DMS53 (cell line): Measurements from ENCODE around the gene BOC.

Source experiments
- DNase-seq: peaks from one replicate; lab custom pipeline; 2025; lab: John Stamatoyannopoulos, UW

The BOC gene

DNA sequence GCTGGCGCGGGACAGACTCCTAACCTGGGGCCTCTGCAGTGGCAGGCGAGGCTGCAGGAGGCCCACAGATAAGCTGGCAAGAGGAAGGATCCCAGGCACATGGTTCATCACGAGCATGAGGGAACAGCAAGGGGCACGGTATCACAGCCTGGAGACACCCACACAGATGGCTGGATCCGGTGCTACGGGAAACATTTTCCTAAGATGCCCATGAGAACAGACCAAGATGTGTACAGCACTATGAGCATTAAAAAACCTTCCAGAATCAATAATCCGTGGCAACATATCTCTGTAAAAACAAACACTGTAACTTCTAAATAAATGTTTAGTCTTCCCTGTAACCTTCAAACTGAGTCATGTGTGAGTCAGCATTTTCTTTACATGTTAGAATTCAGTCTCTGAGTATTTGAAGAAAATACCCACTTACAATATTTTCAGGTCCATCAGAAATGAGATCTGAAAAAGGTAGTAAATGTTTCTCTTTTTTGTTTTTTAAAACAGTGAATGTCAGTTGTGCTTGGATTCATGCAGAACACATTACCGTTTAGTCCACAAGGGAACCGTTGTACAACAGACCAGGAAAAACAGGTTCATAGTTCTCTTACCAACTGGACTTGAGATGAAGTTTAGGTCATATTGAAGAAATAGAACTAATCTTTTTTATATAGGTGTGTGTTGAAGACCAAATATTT is 75.9 kb downstream of the BOC start:
- peak; percentile 44 for DNase-seq

DNA sequence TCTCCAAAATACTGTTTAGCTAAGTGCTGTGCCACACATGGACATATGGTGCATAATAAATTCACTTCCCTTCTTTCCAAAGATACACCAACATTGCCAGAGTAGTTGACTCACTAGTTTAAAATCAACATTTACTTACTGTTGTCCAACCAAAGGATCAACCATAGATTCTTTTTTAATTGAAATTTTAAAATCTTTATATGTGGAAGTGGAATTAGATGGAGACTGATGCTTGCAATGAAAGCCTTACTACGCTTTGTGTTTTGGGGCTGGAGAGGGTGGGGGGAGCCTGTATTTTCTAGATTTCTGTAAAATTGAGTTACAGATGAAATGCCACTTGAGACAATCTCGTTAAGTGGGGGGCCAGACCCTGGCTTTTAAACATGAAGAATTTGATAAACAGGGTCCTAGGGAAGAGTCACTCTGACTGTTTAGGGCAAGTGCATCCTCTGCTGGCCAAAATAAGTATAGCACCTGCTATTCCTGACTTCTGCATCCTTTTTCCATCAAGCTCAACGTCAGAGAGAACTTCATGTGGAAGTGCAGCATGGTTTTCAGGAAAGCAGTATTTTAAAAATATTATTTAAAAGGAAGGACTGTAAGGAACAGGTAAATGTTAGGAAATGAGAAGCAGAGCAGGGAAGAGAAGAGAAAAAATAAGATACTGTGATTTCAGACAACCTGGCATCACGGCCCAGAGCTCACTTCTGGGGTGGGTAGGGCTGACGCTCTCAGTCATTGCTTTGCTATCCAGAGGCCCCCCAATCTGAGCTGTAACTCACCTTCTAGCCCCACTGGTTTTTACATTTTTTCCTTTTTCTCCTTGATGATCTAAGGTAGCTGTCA is 76.7 kb downstream of the BOC start:
- DNase-seq = peak; percentile 66

DNA sequence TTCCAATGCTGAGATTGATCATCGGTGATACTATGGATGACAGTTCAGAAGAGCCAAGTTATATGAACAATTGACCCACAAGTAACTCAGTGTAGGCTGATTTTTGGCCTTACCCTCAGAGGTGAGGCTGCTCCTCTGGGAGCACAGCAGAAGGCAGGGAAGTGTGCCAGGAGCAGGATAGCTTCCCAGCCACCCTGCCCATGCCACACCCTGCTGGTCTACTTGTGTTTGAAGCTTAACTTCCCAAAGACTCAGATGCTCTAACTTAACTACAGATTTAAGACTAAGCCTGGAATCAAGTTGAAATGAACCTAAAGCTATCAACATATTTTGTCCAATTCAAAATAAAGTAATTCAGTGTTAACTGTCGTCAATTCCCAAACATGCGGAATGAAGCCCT is 77.5 kb downstream of the BOC start:
- DNase-seq = no peak

DNA sequence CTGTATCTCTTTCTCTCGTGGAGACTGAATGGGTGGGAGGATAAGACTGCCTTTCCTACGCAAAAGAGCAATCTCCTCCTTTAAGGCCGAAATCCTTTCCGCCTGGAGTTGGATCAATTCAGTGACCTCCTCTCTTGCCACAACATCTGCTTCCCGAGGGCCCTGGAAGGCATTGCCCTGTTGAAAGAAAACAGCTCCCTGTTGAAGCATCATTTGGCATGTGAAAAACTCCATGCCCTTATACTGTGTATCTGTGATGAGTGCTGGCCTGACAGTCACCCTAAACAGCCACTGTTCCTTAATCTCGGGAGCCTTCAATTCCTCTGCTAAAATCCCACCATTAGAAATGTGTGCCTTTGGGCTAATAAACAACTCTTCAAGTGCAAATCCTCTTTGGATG is 80.2 kb downstream of the BOC start:
- no peak for DNase-seq

DNA sequence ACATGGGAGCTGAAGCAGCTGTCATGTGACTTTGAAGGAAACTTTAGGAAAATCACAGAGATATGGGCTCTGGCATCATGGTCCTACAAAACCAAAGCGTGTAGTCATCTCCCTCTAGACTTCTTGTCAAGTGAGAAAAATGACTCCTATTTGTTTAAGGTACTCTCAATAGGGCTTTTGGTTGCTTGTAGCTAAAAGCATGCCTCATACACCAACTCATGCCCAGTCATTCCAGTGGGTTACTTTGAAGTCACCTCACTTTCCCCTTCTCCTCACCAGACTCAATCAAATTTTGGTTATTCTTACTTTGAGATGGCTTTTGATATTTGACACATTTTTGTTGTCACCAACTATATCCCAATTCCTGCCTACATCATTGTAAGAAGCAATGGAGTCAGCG is 81.6 kb downstream of the BOC start:
- no peak for DNase-seq

DNA sequence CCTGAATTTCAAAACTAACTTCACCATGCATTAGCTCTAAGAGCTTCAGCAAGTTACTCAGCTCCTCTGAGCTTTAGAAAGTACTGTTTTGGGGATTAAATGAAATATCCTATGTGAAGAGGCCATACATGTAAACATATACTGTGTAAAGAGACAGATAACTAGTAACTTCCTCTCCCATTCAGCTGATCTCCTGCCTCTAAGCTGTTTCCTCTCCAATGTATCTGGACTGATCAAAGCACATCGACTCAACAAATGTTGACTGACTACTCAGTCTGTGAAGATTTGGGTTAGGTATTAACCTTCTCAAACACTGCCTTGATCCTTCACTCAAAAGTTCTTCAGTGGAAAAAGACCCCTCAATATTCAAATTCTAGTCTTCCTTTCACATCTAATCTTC is 82.0 kb downstream of the BOC start:
- DNase-seq = no peak

DNA sequence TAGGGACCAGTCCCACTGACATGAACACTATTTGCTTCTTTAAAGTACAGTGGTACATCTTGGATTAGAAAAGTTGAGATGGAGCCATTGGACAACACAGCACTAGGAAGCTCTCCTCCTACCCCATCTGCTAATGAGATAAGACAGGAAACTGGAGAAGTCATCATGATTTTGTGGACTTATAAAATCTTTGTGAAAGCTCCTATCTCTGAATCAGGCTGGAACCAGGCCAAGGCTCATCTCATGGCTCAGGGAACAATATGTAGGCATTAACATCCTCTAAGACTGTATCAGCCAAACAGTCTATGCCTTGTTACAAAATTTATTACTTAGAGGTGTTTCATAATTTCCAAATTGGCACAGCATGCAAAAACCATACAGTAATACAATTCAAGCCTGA is 84.1 kb downstream of the BOC start:
- DNase-seq = no peak

DNA sequence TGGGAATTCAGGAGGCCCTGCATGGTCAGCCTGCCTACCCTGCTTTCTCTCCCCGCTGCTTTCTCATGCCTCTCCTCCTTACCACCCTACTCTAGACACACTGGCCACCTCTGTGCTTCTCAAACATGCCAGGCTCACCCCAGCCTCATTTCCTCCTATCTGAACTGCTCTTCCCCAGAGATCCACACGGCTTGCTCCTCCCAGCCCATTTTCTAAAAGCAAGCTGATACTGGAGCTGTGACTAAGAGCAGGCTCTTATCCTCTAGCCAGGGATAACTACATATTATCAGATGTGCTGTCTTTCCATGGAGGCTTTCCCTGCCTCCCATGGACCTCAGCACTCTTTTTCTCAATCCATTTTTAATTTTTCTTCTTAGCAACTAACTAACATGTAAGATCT is 85.9 kb downstream of the BOC start:
- DNase-seq = no peak

DNA sequence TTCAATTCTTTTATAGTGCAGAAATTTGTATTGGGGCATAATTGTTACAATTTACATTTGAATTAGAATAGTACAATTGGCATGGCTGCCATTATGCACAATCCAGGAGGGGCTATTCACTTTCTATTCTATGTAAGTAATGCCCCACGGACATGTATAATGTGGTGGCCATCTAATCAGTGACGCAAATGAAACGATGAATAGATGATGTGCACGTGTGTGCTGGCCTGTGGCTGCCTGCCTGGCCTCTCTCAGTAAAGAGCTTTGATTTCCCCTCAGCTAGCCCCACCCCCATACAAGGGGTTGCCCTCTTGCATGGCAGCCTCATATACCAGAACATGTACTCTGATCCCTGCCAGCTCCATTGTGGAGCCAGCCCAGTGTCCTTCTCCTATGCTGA is 86.5 kb downstream of the BOC start:
- DNase-seq = no peak

DNA sequence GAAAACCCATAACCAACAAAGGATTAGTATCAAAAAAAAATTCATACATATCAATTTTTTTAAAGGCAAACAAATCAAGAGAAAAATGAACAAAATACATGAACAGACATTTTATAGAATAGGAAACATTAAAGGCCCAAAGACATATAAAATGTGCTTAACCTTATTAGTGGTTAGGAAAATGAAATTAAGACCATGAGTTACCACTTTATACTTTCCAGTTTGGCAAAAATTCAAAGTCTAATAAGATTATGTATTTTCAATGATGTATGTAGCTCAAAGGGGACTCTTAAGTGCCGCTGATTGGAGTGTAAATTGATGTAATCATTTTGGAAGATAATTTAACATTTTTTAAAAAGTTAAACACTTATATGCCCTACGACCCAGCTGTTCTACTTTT is 89.2 kb downstream of the BOC start:
- no peak for DNase-seq

DNA sequence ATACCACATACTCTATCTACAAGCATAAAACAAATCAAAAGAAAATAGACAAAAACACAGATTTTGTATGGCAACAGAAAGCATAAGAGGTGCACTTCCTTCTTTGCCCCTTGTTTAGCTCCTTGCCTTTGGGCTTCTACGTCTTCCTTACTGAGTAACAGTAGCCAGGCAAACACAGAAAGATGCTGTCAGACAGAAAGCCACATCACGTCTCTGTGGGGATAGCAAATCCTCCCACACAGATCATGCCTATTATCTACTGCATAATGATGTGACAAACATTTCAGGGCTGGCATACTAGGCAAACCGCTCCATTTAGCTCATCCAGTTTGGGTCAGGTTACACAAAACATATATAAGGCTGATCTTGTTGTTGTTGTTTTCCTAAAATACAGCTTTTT is 92.7 kb downstream of the BOC start:
- DNase-seq = no peak

DNA sequence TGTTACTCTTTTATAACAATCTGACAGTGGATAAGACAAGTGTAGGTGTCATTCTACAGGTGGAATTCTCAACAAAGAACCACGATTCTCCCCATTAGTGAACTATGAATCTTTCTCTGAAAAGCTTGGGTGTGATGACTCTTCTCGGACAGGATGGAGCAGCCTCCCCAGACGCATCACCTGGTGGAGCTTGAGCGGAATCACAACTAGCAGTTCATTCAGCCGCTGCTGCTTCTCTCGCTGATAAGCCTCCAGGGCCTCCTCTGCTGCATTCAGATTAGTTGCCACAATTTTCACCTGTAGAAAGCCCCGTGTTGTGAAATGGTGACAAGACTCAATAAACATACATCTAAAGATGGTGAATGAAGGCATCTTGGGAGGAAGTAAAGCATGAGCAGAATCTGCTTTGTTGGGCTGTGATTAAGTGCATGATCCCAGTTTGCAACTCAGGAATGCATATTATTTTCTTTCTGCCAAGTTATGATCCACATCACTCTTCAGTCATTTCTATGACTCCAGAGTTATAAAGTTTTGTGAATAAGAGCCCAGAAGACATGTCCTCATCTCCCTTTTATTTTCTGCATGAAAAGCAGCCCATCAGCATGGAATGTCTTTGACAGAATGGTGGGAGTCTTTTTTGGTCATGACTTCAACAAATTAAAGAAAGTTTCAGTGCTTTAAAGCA is 93.6 kb downstream of the BOC start:
- no peak for DNase-seq

DNA sequence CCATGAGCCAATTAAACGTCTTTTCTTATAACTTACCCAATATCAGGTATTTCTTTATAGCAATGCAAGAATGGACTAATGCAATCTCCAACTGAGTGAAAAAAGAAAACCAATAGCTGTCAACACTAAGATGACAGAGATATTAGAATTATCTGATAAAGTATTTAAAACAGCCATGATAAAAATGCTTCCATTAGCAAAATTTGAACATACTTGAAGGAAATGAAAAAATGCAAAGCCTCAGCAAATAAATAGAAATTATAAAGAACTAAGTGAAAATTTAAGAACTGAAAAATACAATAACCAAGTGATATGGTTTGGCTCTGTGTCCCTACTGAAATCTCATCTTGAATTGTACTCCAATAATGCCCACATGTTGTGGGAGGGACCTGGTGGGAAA is 99.6 kb downstream of the BOC start:
- DNase-seq = no peak

DNA sequence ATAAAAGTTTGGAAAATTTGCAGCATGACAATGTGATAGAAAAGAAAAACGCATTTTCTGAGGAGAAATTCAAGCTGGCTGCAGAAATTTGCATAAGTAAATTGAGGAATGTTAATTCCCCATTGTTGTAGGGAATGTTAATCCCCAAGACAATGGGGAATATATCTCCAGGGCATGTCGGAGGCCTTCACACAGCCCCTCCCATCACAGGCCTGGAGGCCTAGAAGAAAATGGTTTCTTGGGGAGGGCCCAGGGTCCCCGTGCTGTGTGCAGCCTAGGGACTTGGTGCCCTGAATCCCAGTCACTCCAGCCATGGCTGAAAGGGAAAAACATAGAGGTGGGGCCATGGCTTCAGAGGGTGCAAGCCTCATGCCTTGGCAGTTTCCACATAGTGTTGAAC is 101.1 kb downstream of the BOC start:
- no peak for DNase-seq

DNA sequence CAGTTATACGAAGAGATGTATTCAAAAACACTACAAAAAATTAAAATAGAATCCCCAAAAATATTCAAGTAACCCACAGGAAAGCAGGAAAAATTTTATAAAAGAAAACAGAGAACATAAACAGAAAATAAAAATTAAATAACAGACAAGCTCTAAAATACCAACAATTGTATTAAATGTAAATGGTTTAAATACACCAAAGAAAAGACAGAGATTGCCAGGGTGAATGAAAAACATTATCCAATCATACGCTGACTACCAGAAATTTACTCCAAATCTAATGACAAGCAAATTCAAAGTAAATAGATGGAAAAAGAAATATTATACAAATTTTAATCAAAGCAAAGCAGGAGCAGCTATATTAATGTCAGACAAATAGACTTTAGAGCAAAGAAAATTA is 103.6 kb downstream of the BOC start:
- DNase-seq = no peak

DNA sequence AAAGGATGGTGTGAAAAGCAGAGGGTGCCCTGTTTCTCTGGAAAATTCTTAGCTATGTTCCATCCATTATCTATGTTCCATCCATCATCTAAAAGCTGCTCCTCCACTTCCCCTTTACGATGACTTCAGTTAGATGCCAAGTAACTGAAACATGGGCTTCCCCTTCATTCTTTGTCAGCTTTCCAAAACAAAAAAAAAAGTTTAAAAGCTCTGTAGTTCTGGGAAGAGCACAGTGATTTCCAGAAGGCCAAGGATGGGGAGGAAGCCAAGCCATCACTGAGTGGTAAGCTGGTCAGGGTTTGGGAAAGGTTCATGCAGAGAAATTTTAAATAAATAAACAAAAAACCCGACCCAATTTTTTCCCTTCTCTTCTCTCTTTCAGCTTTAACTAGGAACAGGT is 118.4 kb downstream of the BOC start:
- no peak for DNase-seq

DNA sequence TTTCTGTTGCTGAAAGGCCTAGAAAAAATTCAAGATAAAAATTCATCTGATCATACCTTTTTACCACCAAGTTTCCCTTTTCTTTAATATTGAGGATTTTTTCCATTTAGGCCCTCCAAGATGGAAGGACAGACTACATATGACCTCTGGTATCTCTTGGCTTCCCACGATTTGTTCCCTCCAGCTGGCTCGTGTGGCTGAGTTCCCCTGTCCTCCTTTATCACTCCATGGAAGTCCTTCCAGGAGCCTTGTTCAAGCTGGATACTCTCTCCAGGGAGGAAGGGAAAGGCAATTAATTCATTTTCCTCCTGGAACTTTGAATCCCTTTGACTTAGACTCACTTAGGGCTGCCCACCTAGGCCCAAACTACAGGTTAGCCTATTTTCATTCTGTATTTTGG is 119.4 kb downstream of the BOC start:
- no peak for DNase-seq

DNA sequence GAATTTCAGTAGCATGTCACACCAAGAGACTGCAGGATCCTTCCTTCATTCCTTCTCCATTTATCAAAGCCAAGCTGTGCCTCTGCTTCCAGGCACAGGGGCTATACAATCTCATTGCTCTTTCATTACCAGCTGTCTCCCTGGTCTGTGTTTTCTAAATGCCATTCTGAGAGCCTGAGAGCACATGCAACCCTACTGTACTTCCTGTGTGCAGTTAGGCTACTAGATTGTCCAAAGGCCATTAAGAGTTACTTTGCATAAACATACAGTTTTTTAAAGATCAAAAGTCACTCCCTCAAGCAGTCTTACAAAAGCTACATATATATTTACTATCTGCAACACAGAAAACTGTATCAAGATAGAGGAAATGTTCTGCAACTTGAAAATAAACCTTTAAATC is 119.8 kb downstream of the BOC start:
- no peak for DNase-seq
